ENCODE measurements around the gene PBX3. TPM values are rescaled to one million over a fixed set of nuclear protein-coding genes. Genes with fewer than 3 reads are reported as not detected.

The PBX3 gene
- total RNA-seq (2014; rRNA removed; shearing (Covaris generic)): 9.3 and 10.4 TPM in 2 replicates
- polyA plus RNA-seq (2015; cell fraction: cytosol; rRNA removed): 13.7 and 27.6 TPM in 2 replicates
- polyA plus RNA-seq (2015; cell fraction: nucleus; rRNA removed): 10.3 and 12.6 TPM in 2 replicates

DNA sequence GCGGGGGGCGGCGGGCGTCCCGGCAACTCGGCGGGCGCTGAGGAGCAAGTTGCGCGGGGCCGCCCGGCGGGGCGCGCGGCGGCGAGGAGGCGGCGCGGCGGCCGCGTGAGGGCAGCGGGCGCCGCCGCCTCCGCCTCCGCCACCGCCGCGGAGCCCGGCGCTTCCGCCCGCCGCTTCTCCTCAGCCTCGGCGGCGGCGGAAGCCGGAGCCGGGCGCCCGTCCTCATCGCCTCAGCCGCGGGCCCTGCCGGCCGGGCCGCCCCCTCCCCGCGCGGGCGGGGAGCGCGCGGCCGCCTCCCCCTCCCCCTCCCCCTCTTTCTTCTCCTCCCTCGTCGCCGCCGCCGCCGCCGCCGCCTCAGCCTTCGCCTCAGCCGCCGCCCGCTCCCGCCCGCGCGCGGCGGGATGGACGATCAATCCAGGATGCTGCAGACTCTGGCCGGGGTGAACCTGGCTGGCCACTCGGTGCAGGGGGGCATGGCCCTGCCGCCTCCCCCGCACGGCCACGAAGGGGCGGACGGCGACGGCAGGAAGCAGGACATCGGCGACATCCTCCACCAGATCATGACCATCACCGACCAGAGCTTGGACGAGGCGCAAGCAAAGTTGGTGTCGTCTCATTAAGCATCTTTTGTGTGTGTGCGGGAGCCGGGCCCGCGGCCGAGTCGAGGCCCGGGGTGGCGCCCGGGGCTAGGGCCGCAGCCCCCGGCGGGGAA, at the start of gene PBX3:
TSS of gene PBX3 (plus strand) at position 321 of the 712 bp plus-strand sequence.
- DNase-seq (ENCODE audit: low read depth, low spot score): peak; percentile 40
- in situ Hi-C loops (cut with HindIII; ENCODE audit: low pct_unique_long_range_greater_than_20kb, low sequenced_read_pairs): no loop called here

DNA sequence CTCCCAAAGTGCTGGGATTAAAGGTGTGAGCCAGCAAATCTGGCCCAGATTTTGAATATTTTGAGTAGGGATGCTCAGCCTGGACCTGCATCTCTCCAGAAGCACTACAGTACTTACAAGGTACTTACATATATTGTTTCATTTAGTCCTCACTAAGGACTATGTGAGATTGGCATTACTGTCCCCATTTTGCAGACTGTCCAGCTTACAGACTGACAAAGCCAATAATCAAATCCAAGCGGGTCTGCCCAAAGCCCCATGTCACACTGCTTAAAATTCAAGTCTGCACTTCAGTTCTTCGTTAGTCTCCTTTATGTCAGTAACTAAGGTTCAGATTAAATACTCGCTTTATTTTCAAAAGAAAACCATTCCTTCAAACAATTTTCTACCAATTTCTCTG, 47.3 kb upstream of the PBX3 start:
- no peak for DNase-seq (ENCODE audit: low read depth, low spot score)
- in situ Hi-C loops (cut with HindIII; ENCODE audit: low pct_unique_long_range_greater_than_20kb, low sequenced_read_pairs): no loop called here

DNA sequence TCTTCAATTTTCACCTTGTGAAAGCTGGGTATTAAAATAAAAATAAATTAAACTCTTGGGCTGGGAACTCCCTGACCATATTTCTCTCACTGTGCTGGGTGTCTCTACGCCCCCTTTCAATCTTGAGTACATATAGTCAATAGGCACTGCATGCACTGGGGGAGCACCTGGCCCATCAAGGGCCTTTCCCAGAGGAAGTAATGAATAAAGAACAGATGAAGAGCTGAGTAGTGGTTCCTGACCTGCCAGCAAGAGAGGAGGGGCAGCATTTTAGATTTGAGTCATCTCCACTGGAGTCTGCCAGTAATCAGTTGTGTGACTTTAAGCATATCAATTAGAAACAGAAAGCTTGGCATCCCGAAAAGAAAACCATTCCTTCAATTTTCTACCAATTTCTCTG, 46.4 kb upstream of the PBX3 start:
- in situ Hi-C loops (cut with HindIII; ENCODE audit: low pct_unique_long_range_greater_than_20kb, low sequenced_read_pairs): no loop called here
- DNase-seq (ENCODE audit: low read depth, low spot score): no peak

DNA sequence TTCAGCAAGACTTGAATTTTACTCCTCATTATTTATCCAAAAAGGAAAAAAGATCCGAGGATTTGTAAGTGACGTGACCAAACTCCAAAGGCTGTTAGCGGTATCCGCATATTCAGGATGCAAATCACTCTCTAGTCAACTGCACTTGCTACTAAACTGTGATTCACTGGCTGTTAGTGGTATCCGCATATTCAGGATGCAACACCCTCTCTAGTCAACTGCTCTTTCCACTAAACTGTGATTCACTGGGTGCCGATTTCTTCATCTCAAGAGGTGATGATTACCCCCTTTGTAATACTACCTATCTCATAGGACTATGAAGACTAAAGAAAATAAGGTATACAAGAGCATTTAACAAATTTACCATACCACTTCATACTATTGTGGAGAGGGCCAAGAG, 45.8 kb upstream of the PBX3 start:
- DNase-seq (ENCODE audit: low read depth, low spot score): no peak
- in situ Hi-C loops (cut with HindIII; ENCODE audit: low pct_unique_long_range_greater_than_20kb, low sequenced_read_pairs): no loop called here

DNA sequence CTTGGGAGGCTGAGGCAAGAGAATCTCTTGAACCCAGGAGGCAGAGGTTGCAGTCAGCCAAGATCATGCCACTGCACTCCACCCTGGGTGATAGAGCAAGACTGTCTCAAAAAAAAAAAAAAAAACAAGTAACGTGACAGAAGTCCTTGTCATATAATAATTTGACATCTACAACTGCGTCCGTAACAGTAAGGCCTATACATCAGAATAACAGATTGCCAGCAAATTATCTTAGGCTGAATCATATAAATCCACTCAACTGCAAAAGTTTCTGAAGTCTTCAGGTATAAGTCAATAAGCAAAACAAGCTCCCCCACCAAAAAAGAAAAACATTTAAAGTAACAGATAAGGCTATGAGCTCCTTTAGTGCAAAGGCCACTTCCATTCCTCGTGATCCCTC, 43.5 kb upstream of the PBX3 start:
- DNase-seq (ENCODE audit: low read depth, low spot score): no peak
- in situ Hi-C loops (cut with HindIII; ENCODE audit: low pct_unique_long_range_greater_than_20kb, low sequenced_read_pairs): no loop called here

DNA sequence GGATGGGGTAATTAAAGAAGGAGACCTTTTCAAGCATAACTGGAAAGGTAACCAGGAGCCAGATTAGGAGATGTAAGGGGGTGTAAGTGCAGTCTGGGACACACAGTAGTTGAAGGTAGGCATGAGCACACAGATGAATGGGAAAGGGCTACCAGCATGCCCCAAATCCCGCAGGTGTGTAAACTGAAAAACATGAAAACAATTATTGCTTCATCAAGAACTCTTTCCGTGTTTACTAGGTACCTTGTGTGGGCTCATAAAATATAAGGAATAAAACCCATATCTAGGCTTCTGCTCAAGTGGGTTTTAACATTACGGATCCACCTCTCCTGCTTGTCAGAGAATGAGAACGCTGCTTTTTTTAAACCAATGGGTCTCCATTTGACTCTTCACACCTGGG, 41.3 kb upstream of the PBX3 start:
- DNase-seq (ENCODE audit: low read depth, low spot score): no peak
- in situ Hi-C loops (cut with HindIII; ENCODE audit: low pct_unique_long_range_greater_than_20kb, low sequenced_read_pairs): no loop called here

DNA sequence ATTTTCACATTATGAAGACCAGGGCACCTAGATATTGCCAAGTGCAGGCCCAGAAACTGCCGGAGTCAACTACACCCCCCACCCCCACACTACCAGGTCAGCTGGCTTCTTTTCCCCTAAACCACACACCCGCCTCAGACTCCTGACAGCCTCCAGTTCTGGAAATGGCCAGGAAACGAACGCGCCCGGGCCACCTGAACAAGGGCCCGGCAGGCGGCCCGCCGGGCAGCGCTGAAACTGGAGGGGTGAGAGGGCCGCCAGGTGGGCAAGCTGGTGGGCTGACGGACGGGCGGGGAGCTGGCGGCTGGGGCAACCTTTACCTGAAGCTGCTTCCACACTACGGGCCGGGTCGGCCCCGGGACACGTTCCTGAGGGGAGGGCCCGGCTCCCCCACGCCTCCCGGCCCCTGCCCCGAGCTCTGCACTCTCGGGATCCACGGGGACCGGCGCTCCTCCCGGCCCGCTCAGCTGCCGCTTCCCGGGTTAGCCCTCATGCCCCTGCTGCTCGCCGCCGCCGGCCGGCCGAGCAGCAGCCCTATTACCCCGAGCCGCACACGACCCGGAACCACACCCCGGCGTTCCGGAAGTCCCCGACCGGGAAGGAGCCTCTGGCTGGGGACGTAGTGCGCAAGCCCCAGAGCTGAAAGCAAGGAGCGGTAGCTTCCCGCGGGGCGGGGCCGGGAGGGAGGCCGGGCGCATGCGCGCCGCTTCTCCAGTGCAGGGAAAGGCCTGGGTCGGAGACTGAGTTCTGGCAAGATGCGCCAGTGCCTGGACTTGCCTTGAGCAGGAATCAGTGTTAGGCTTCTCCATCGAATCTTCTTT, 40.3 kb upstream of the PBX3 start, which contains the start of gene MAPKAP1:
TSS of gene MAPKAP1 (minus strand) at position 558 of the 821 bp plus-strand sequence. CDS start 34,634 bp downstream, outside the sequence.
- in situ Hi-C loops (cut with HindIII; ENCODE audit: low pct_unique_long_range_greater_than_20kb, low sequenced_read_pairs): no loop called here
- peak; percentile 95 for DNase-seq (ENCODE audit: low read depth, low spot score)

DNA sequence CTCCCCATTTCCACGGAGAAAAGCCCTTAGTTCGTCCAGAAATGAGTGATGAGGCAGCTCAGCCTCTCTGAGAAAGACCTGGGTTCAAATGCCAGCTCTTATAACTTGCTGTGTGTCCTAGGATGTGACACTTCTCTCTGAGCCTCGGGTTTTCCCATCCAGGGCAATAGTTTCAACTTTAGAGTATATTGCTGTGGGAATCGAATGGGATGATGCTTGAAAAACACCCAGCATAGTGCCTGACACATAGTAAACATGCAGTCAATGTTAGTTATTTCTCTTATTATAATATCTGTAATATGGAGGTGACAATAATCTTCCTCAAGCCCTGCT, 39.7 kb upstream of the PBX3 start:
- in situ Hi-C loops (cut with HindIII; ENCODE audit: low pct_unique_long_range_greater_than_20kb, low sequenced_read_pairs): no loop called here
- DNase-seq (ENCODE audit: low read depth, low spot score): no peak

DNA sequence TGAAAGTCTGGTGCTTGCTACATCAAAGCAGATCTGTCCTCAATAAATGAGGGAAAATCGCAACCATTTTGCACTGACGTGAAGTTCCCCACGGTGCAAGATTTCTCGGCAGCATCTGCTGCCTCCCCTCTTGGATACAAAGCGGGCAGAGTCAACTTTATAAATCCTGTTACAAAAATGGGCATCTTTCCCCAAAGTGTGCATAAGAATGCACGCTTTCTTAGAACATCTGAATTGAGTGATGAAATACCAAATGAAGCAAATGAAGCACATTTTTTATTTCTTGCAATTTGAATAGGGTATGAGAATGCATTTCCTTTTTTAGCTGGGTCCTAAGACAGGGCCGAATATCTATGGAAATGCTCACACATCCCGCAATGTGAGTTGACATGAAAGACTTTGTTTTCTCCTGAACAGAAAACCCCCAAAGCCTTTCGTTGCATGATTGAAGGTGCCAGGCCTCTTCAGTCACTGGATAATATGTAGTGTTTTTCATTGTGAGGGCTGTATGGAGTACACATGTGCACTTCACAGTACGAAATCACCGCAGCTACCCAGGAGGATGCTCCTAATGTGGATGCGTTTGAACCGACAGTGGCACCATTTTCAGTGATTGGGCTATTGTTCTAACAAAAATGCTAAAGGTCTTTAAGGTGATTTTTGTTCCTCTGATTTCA, 20.6 kb upstream of the PBX3 start:
- DNase-seq (ENCODE audit: low read depth, low spot score): no peak
- in situ Hi-C loops (cut with HindIII; ENCODE audit: low pct_unique_long_range_greater_than_20kb, low sequenced_read_pairs): no loop called here

DNA sequence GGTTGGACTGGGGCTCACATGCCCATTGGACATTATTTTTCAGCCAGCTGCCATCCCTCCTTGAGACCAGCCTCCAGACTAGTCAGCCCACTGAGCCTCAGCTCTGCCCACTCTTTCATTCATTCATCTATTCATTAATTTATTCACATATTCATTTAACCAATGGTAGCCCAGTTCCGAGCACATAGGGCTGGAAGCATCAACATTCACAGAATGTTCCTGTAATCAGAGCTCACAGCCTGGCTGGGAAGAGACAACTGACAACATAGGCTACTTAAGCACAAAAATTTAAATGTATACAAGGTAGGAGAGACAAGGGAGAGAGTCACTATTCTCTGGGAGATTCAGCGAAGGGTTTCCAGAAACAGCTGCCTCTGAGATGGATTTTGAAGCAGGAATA, 17.0 kb upstream of the PBX3 start:
- DNase-seq (ENCODE audit: low read depth, low spot score): no peak
- in situ Hi-C loops (cut with HindIII; ENCODE audit: low pct_unique_long_range_greater_than_20kb, low sequenced_read_pairs): no loop called here

DNA sequence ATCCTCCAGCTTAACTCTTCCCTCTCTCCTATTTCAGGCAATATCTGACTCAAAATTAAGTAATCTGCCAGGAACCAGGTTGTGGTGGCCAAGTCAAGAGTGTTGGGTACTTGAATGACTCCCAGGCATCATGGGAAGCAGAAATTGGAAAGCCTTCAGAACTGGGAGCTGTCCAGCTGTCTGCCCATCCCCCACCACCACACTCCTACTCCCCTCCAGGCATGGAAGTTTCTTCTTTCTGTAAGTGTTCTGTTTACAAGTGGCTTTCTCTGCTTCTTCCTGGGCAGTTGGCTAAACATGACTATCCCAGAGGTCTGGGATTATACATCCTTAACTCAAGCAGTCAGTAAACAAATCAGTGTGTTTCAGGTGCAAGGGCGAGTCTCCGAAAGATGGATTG, 14.6 kb upstream of the PBX3 start:
- in situ Hi-C loops (cut with HindIII; ENCODE audit: low pct_unique_long_range_greater_than_20kb, low sequenced_read_pairs): no loop called here
- peak; percentile 2 for DNase-seq (ENCODE audit: low read depth, low spot score)

DNA sequence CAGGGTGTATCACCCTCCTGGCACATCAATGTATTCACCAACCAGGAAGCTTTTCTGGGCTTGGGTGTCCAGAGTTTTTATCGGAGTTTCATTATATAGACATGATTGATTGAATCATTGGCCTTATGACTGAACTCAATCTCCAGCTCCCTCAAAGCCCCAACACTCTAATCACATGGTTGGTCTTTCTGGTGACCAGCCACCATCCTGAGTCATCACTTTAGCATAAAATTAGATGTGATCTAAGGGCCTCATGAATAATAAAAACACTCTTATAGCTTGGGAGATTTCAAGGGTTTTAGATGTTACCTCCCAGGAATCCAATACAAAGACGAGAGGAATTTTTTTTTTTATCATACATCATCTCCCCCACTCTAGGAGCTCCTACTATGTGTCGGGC, 7.7 kb upstream of the PBX3 start:
- no peak for DNase-seq (ENCODE audit: low read depth, low spot score)
- in situ Hi-C loops (cut with HindIII; ENCODE audit: low pct_unique_long_range_greater_than_20kb, low sequenced_read_pairs): no loop called here

DNA sequence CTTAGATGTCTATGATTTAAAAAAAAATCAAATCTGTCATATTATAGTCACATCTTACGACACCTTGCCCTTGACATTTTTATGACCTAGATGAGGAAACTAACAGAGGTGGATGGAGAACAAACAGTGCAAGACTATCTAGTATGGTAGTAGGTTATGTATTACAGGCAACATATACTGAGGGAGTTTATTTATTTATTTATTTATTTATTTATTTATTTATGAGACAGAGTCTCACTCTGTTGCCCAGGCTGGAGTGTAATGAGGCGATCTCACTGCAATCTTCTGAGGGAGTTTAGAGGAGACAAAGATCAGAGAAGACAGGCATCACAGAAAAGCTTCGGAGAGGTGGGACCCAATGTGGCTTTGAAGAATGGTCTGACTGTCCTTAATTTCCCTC, 4.5 kb upstream of the PBX3 start:
- in situ Hi-C loops (cut with HindIII; ENCODE audit: low pct_unique_long_range_greater_than_20kb, low sequenced_read_pairs): no loop called here
- no peak for DNase-seq (ENCODE audit: low read depth, low spot score)

DNA sequence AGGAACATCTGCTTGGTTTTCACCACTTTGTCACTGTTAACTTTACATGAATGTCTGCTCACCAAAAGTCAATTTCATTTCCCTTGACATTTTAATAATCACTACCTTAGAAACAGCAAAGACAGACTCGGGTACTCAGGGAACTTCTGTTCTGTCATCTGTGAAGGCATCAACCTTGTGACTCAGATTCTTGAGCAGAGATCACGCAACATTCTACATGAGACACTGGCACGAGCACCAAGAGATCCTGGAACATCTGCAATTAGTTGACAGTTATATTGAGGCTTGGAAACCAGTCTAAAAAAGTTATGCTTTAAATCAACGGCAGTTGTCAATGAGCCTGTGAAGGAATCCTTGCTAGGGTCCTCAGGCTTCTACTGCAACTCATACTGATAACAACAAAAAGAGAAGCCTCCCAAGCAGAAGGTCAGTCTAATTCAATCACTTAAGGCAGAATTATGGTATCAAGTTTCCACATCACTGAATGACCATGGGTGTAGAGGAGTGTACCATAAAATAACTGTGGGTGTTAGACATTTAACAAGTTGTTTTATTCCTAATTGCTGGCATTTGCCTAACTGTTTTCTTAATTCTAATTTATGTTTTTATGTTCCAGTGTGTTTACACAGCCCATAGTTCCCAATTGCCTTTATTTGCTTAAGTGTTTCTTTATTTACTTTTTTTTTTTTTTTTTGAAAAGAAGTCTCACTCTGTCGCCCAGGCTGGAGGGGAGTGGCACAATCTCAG, 3.3 kb upstream of the PBX3 start:
- in situ Hi-C loops (cut with HindIII; ENCODE audit: low pct_unique_long_range_greater_than_20kb, low sequenced_read_pairs): no loop called here

DNA sequence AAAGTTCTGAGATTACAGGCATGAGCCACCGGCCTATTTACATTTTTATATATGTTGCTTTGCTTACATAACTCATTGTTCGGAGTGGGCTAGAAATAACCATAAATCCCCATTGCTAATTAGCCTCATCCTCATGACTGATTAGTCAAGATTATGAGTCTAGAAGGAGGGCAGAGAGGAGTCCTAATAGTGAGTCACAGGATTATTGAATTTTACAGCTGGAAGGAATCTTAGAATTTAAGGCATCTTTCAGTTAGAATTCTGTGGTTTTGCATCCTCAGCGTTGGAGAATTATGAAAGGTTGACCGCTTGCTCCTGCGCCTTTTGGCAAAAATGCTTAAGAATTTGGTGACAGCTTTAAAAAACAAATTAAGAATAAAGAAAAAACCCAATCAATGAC, 2.6 kb upstream of the PBX3 start:
- no peak for DNase-seq (ENCODE audit: low read depth, low spot score)
- in situ Hi-C loops (cut with HindIII; ENCODE audit: low pct_unique_long_range_greater_than_20kb, low sequenced_read_pairs): no loop called here

More for the DNA sequence above, 3.3 kb upstream of the PBX3 start:
- DNase-seq (ENCODE audit: low read depth, low spot score): no peak

DNA sequence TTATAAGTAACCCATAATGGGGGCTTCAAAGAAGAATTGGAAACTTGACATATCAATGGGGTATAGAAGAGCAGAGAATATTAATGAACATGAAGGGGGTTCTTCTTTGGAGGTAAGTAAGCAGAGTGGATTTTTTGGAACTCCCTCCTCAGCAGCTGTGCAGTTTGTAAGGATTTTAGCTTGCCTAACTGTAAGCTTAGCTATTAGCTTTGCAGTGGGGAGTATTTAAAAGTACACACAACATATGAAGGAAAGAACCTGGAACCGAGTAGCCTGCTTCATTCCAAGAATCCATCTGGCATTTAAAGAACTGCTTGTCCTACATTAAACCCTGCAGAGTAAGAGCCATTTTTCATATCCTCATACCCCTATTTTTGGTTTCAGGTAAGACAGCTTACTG, 2.2 kb upstream of the PBX3 start:
- in situ Hi-C loops (cut with HindIII; ENCODE audit: low pct_unique_long_range_greater_than_20kb, low sequenced_read_pairs): no loop called here
- no peak for DNase-seq (ENCODE audit: low read depth, low spot score)

DNA sequence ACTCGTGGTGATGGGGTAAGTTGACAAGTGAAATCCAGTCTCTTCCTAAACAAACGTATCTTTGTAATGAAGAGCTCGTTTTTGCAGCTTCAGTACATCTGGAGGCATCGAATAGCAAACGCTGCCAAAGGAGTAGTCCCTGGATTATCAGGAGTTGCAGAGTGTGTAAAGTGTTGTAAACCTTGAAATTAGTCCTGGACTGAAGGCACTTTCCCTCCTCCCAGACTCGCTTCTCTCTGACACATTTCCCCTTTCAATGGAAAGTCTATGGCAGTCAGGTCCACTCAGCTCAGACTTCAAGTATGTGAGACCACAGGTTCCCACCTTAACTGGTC, 1.5 kb upstream of the PBX3 start:
- no peak for DNase-seq (ENCODE audit: low read depth, low spot score)
- in situ Hi-C loops (cut with HindIII; ENCODE audit: low pct_unique_long_range_greater_than_20kb, low sequenced_read_pairs): no loop called here
